Measurements from ENCODE around the gene SEZ6. TPM values are rescaled to one million over a fixed set of nuclear protein-coding genes. Genes with fewer than 3 reads are reported as not detected.

The SEZ6 gene
- polyA plus RNA-seq, 2 donors: not detected

GRCh38 chr17:28961391-28961790 is 44.4 kb downstream of the SEZ6 start:
- H3K27me3 ChIP-seq (ENCODE audit: control insufficient read depth in 1 of 2, insufficient read depth in 2 of 2, low read length in 2 of 2): no peaks in the 10 kb centered on the region
- no peaks in the 10 kb centered on the region for H3K4me1 ChIP-seq (ENCODE audit: control insufficient read depth in 2 of 2, insufficient read depth in 2 of 2, low read length in 1 of 2)
- no peaks in the 10 kb centered on the region for H3K9me3 ChIP-seq (ENCODE audit: control insufficient read depth in 2 of 2, insufficient read depth in 1 of 2, low read depth in 1 of 2, low read length in 1 of 2)
- H3K36me3 ChIP-seq (ENCODE audit: control insufficient read depth in 2 of 2, insufficient read depth in 2 of 2, low read length in 1 of 2): no peaks in the 10 kb centered on the region
- H3K27ac ChIP-seq (ENCODE audit: low read depth in 2 of 2, low read length in 1 of 2): no peak overlapping the region
- WGBS, 2 donors: 85 to 93% methylated on average over 7 of the region's 7 CpGs
- no peak overlapping the region for H3K4me3 ChIP-seq (ENCODE audit: low read depth in 1 of 2, low read length in 2 of 2)

- WGBS, 2 donors: 94% methylated on average over 18 of the region's 18 CpGs
- Histone ChIP-seq H3K27ac (ENCODE audit: low read depth in 2 of 2, low read length in 1 of 2) (no peak overlapping the region), H3K9me3 (ENCODE audit: control insufficient read depth in 2 of 2, insufficient read depth in 1 of 2, low read depth in 1 of 2, low read length in 1 of 2) (no peaks in the 10 kb centered on the region), H3K36me3 (ENCODE audit: control insufficient read depth in 2 of 2, insufficient read depth in 2 of 2, low read length in 1 of 2) (no peaks in the 10 kb centered on the region), H3K4me1 (ENCODE audit: control insufficient read depth in 2 of 2, insufficient read depth in 2 of 2, low read length in 1 of 2) (no peaks in the 10 kb centered on the region), H3K27me3 (ENCODE audit: control insufficient read depth in 1 of 2, insufficient read depth in 2 of 2, low read length in 2 of 2) (no peaks in the 10 kb centered on the region), H3K4me3 (ENCODE audit: low read depth in 1 of 2, low read length in 2 of 2) (no peak overlapping the region)
Observed at GRCh38 chr17:28960256-28961061, 45.4 kb downstream of the SEZ6 start.

- no peaks in the 10 kb centered on the region for H3K4me1 ChIP-seq (ENCODE audit: control insufficient read depth in 2 of 2, insufficient read depth in 2 of 2, low read length in 1 of 2)
- H3K27me3 ChIP-seq (ENCODE audit: control insufficient read depth in 1 of 2, insufficient read depth in 2 of 2, low read length in 2 of 2): no peaks in the 10 kb centered on the region
- H3K36me3 ChIP-seq (ENCODE audit: control insufficient read depth in 2 of 2, insufficient read depth in 2 of 2, low read length in 1 of 2): no peaks in the 10 kb centered on the region
- H3K27ac ChIP-seq (ENCODE audit: low read depth in 2 of 2, low read length in 1 of 2): no peak overlapping the region
- WGBS, 2 donors: 78 to 86% methylated on average over 9 of the region's 9 CpGs
- no peak overlapping the region for H3K4me3 ChIP-seq (ENCODE audit: low read depth in 1 of 2, low read length in 2 of 2)
- no peaks in the 10 kb centered on the region for H3K9me3 ChIP-seq (ENCODE audit: control insufficient read depth in 2 of 2, insufficient read depth in 1 of 2, low read depth in 1 of 2, low read length in 1 of 2)
Observed at GRCh38 chr17:28959471-28959871, 46.4 kb downstream of the SEZ6 start.

- H3K27me3 ChIP-seq (ENCODE audit: control insufficient read depth in 1 of 2, insufficient read depth in 2 of 2, low read length in 2 of 2): no peaks in the 10 kb centered on the region
- no peaks in the 10 kb centered on the region for H3K36me3 ChIP-seq (ENCODE audit: control insufficient read depth in 2 of 2, insufficient read depth in 2 of 2, low read length in 1 of 2)
- H3K4me3 ChIP-seq (ENCODE audit: low read depth in 1 of 2, low read length in 2 of 2): no peak overlapping the region
- 89 to 91% methylated on average over 18 of the region's 18 CpGs for WGBS, 2 donors
- no peak overlapping the region for H3K27ac ChIP-seq (ENCODE audit: low read depth in 2 of 2, low read length in 1 of 2)
- H3K9me3 ChIP-seq (ENCODE audit: control insufficient read depth in 2 of 2, insufficient read depth in 1 of 2, low read depth in 1 of 2, low read length in 1 of 2): no peaks in the 10 kb centered on the region
- no peaks in the 10 kb centered on the region for H3K4me1 ChIP-seq (ENCODE audit: control insufficient read depth in 2 of 2, insufficient read depth in 2 of 2, low read length in 1 of 2)
Observed at GRCh38 chr17:28958820-28959455, 46.9 kb downstream of the SEZ6 start.

GRCh38 chr17:28957992-28958355 is 47.9 kb downstream of the SEZ6 start:
- Histone ChIP-seq H3K27ac (ENCODE audit: low read depth in 2 of 2, low read length in 1 of 2) (no peak overlapping the region), H3K9me3 (ENCODE audit: control insufficient read depth in 2 of 2, insufficient read depth in 1 of 2, low read depth in 1 of 2, low read length in 1 of 2) (no peaks in the 10 kb centered on the region), H3K36me3 (ENCODE audit: control insufficient read depth in 2 of 2, insufficient read depth in 2 of 2, low read length in 1 of 2) (no peaks in the 10 kb centered on the region), H3K4me1 (ENCODE audit: control insufficient read depth in 2 of 2, insufficient read depth in 2 of 2, low read length in 1 of 2) (no peaks in the 10 kb centered on the region), H3K4me3 (ENCODE audit: low read depth in 1 of 2, low read length in 2 of 2) (no peak overlapping the region), H3K27me3 (ENCODE audit: control insufficient read depth in 1 of 2, insufficient read depth in 2 of 2, low read length in 2 of 2) (no peaks in the 10 kb centered on the region)
- WGBS, 2 donors: 94 to 97% methylated on average over 7 of the region's 7 CpGs

GRCh38 chr17:28957277-28957991 is 48.4 kb downstream of the SEZ6 start:
- no peaks in the 10 kb centered on the region for H3K4me1 ChIP-seq (ENCODE audit: control insufficient read depth in 2 of 2, insufficient read depth in 2 of 2, low read length in 1 of 2)
- no peaks in the 10 kb centered on the region for H3K9me3 ChIP-seq (ENCODE audit: control insufficient read depth in 2 of 2, insufficient read depth in 1 of 2, low read depth in 1 of 2, low read length in 1 of 2)
- H3K27ac ChIP-seq (ENCODE audit: low read depth in 2 of 2, low read length in 1 of 2): no peak overlapping the region
- no peaks in the 10 kb centered on the region for H3K27me3 ChIP-seq (ENCODE audit: control insufficient read depth in 1 of 2, insufficient read depth in 2 of 2, low read length in 2 of 2)
- 91 to 92% methylated on average over 13 of the region's 13 CpGs for WGBS, 2 donors
- no peaks in the 10 kb centered on the region for H3K36me3 ChIP-seq (ENCODE audit: control insufficient read depth in 2 of 2, insufficient read depth in 2 of 2, low read length in 1 of 2)
- H3K4me3 ChIP-seq (ENCODE audit: low read depth in 1 of 2, low read length in 2 of 2): no peak overlapping the region

GRCh38 chr17:28956861-28957260 is 49.0 kb downstream of the SEZ6 start:
- Histone ChIP-seq H3K27ac (ENCODE audit: low read depth in 2 of 2, low read length in 1 of 2) (no peak overlapping the region), H3K9me3 (ENCODE audit: control insufficient read depth in 2 of 2, insufficient read depth in 1 of 2, low read depth in 1 of 2, low read length in 1 of 2) (no peaks in the 10 kb centered on the region), H3K4me3 (ENCODE audit: low read depth in 1 of 2, low read length in 2 of 2) (no peak overlapping the region), H3K4me1 (ENCODE audit: control insufficient read depth in 2 of 2, insufficient read depth in 2 of 2, low read length in 1 of 2) (no peaks in the 10 kb centered on the region), H3K27me3 (ENCODE audit: control insufficient read depth in 1 of 2, insufficient read depth in 2 of 2, low read length in 2 of 2) (no peaks in the 10 kb centered on the region), H3K36me3 (ENCODE audit: control insufficient read depth in 2 of 2, insufficient read depth in 2 of 2, low read length in 1 of 2) (no peaks in the 10 kb centered on the region)
- WGBS, 2 donors: 85 to 93% methylated on average over 3 of the region's 3 CpGs

- 77 to 82% methylated on average over 7 of the region's 7 CpGs for WGBS, 2 donors
- no peaks in the 10 kb centered on the region for H3K4me1 ChIP-seq (ENCODE audit: control insufficient read depth in 2 of 2, insufficient read depth in 2 of 2, low read length in 1 of 2)
Observed at GRCh38 chr17:28956112-28956511, 49.7 kb downstream of the SEZ6 start.

GRCh38 chr17:28955408-28955807 is 50.4 kb downstream of the SEZ6 start:
- 92 to 93% methylated on average over 5 of the region's 5 CpGs for WGBS, 2 donors
- Histone ChIP-seq H3K9me3 (ENCODE audit: control insufficient read depth in 2 of 2, insufficient read depth in 1 of 2, low read depth in 1 of 2, low read length in 1 of 2) (no peaks in the 10 kb centered on the region), H3K27ac (ENCODE audit: low read depth in 2 of 2, low read length in 1 of 2) (no peak overlapping the region), H3K36me3 (ENCODE audit: control insufficient read depth in 2 of 2, insufficient read depth in 2 of 2, low read length in 1 of 2) (no peaks in the 10 kb centered on the region), H3K4me1 (ENCODE audit: control insufficient read depth in 2 of 2, insufficient read depth in 2 of 2, low read length in 1 of 2) (no peaks in the 10 kb centered on the region), H3K4me3 (ENCODE audit: low read depth in 1 of 2, low read length in 2 of 2) (no peak overlapping the region), H3K27me3 (ENCODE audit: control insufficient read depth in 1 of 2, insufficient read depth in 2 of 2, low read length in 2 of 2) (no peaks in the 10 kb centered on the region)

More at GRCh38 chr17:28956112-28956511, 49.7 kb downstream of the SEZ6 start:
- H3K36me3 ChIP-seq (ENCODE audit: control insufficient read depth in 2 of 2, insufficient read depth in 2 of 2, low read length in 1 of 2): no peaks in the 10 kb centered on the region
- no peak overlapping the region for H3K27ac ChIP-seq (ENCODE audit: low read depth in 2 of 2, low read length in 1 of 2)
- no peaks in the 10 kb centered on the region for H3K27me3 ChIP-seq (ENCODE audit: control insufficient read depth in 1 of 2, insufficient read depth in 2 of 2, low read length in 2 of 2)
- H3K9me3 ChIP-seq (ENCODE audit: control insufficient read depth in 2 of 2, insufficient read depth in 1 of 2, low read depth in 1 of 2, low read length in 1 of 2): no peaks in the 10 kb centered on the region
- no peak overlapping the region for H3K4me3 ChIP-seq (ENCODE audit: low read depth in 1 of 2, low read length in 2 of 2)
